PC-9 (cell line): ENCODE results near the gene OBSCN. TPM values are rescaled to one million over a fixed set of nuclear protein-coding genes. Genes with fewer than 3 reads are reported as not detected.
A peak's percentile ranks its signal among the peaks of the same experiment; 100 is the strongest.

ENCODE experiments used
- BruUV-seq: library from RNA; stranded (reverse); fragments of 400-500 nt; replicated peaks from 2 replicates; lab custom pipeline; 2021; lab: Mats Ljungman, UMichigan
- CTCF ChIA-PET: fragments of 300-600 bp; sonication (Branson Sonifier 250); formaldehyde crosslinking; loops from one replicate; lab custom pipeline; 2022; ENCODE audit warnings: antibody characterized with exemption; lab: Charles Lee
- POLR2A ChIA-PET: fragments of 300-600 bp; sonication (Branson Sonifier 250); formaldehyde crosslinking; loops from one replicate; lab custom pipeline; 2022; ENCODE audit warnings: antibody characterized with exemption; ENCODE audit not compliant: unreplicated experiment; lab: Charles Lee
- DNase-seq, 2 experiments: peaks; one replicate each; pipeline versions ENCODE4 v3.0.0 to v3.0.0-alpha.2; 2015 to 2022; ENCODE audit warnings: mixed read lengths in 1 of 2
- H2AFZ ChIP-seq: fragments of 200-600 bp; sonication (generic); 2 replicates; pipeline ENCODE4 v1.8.1; 2017; ENCODE audit warnings: antibody characterized with exemption
- H3F3A ChIP-seq: fragments of 200-600 bp; sonication (generic); 2 replicates; pipeline ENCODE4 v1.8.1; 2017; ENCODE audit warnings: antibody characterized with exemption, mild to moderate bottlenecking, low read depth; ENCODE audit not compliant: insufficient read depth
- H3K27ac ChIP-seq: fragments of 200-600 bp; sonication (generic); 2 replicates; pipeline ENCODE4 v1.6.1; 2016; ENCODE audit warnings: mixed run types
- H3K27me3 ChIP-seq: fragments of 200-600 bp; sonication (generic); 2 replicates; pipeline ENCODE4 v1.6.1; 2016; ENCODE audit warnings: low read depth, mixed run types; ENCODE audit not compliant: insufficient read depth
- H3K36me3 ChIP-seq: fragments of 200-600 bp; sonication (generic); 2 replicates; pipeline ENCODE4 v1.6.1; 2016; ENCODE audit warnings: low read depth, mixed run types
- H3K4me1 ChIP-seq: fragments of 200-600 bp; sonication (generic); replicated peaks from 2 replicates; pipeline ENCODE4 v1.6.1; 2016; ENCODE audit warnings: mixed run types; ENCODE audit not compliant: insufficient read depth
- H3K4me2 ChIP-seq: fragments of 200-600 bp; sonication (generic); 2 replicates; pipeline ENCODE4 v1.6.1; 2017; ENCODE audit warnings: mixed run types
- H3K4me3 ChIP-seq: fragments of 200-600 bp; sonication (generic); 2 replicates; pipeline ENCODE4 v1.6.1; 2016; ENCODE audit warnings: mixed run types
- H3K79me2 ChIP-seq: fragments of 200-600 bp; sonication (generic); 2 replicates; pipeline ENCODE4 v1.6.1; 2017; ENCODE audit warnings: low read depth, mixed run types
- H3K9me2 ChIP-seq: fragments of 200-600 bp; sonication (generic); 2 replicates; pipeline ENCODE4 v1.8.1; 2017; ENCODE audit warnings: mild to moderate bottlenecking; ENCODE audit not compliant: insufficient read depth
- H3K9me3 ChIP-seq: fragments of 200-600 bp; sonication (generic); 2 replicates; pipeline ENCODE4 v1.8.1; 2016; ENCODE audit warnings: low read depth; ENCODE audit not compliant: insufficient read depth
- H4K20me1 ChIP-seq: fragments of 200-600 bp; sonication (generic); 2 replicates; pipeline ENCODE4 v1.8.1; 2017; ENCODE audit not compliant: insufficient read depth
- EZH2 ChIP-seq: fragments of 200-600 bp; sonication (generic); IDR thresholded peaks from 2 replicates; pipeline ENCODE4 v1.8.0; 2017; ENCODE audit warnings: antibody characterized with exemption, low read depth
- intact Hi-C: fragments of 100-400 bp; cut with micrococcal nuclease; formaldehyde crosslinking; loops from one replicate; pipeline ENCODE4 v1.10.0; 2022; ENCODE audit not compliant: unreplicated experiment
- total RNA-seq: library from RNA; stranded (reverse); gene quantifications from 2 replicates; pipeline ENCODE4 v1.2.3, GENCODE V29; 2021
- TF ChIP-seq, protein P1 (sequence below): fragments of 200-600 bp; sonication (generic); conservative IDR thresholded peaks from 2 replicates; pipeline ENCODE4 v1.6.1; 2017; ENCODE audit warnings: mixed run types, antibody characterized with exemption, mild to moderate bottlenecking, moderate library complexity

The OBSCN gene
- total RNA-seq, 1 experiment from 2014 or later, result 62.9 TPM

DNA sequence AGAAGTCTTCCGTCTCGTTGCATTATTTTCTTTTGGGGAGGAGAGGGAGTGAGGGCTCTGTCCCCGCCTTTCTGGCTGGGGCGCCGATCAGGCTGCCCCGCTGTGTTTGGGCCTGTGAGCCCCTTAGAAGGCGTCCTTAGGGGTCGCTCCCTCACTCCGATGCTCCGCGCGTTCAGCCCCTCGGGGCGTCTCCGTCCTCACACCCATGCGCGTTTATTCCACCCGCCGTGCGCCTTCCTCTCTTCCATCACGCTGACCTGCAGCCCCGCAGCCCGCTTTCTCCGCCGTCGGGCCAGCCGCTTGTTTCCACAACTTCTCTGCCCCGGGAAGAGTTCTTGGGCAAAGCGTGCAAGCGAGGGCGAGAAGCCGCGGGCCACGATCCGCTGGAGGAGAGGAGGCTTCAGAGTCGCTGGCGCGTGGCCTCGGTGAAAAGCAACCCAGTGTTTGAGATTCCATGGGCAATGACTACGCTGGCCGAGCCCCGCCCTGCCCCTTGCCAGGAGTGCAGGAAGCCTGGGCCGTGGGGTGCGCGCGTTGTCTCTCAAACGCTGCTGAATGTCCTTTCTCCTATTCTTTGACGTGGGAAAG is 171.1 kb downstream of the OBSCN start:
- H3K27ac ChIP-seq, result no peak overlapping the region; the same call in 1 of the 2 replicates
- H3K79me2 ChIP-seq, result no peaks in the 10 kb centered on the region
- CTCF ChIA-PET, result interaction anchor here (0.7 kb wide), 1 partner anchor 14 kb away, joined by 4 read pairs; no protein-coding TSS in a partner anchor
- intact Hi-C loops, result loop anchor here (1.0 to 10.0 kb wide), 7 partner anchors 28 to 614 kb away; partner anchors contain the start of gene TRIM11
- H3K36me3 ChIP-seq, result no peaks in the 10 kb centered on the region
- no peak for TF ChIP-seq EZH2
- TF ChIP-seq, protein P1, sequence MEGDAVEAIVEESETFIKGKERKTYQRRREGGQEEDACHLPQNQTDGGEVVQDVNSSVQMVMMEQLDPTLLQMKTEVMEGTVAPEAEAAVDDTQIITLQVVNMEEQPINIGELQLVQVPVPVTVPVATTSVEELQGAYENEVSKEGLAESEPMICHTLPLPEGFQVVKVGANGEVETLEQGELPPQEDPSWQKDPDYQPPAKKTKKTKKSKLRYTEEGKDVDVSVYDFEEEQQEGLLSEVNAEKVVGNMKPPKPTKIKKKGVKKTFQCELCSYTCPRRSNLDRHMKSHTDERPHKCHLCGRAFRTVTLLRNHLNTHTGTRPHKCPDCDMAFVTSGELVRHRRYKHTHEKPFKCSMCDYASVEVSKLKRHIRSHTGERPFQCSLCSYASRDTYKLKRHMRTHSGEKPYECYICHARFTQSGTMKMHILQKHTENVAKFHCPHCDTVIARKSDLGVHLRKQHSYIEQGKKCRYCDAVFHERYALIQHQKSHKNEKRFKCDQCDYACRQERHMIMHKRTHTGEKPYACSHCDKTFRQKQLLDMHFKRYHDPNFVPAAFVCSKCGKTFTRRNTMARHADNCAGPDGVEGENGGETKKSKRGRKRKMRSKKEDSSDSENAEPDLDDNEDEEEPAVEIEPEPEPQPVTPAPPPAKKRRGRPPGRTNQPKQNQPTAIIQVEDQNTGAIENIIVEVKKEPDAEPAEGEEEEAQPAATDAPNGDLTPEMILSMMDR, result peak; percentile 39
- DNase-seq, result peak; percentile 50 to 58
- peak overlapping the region; percentile 97 for H2AFZ ChIP-seq
- H4K20me1 ChIP-seq, result no peaks in the 10 kb centered on the region
- TSS peak; percentile 71 for BruUV-seq
- POLR2A ChIA-PET, result no interaction called here
- peak overlapping the region; percentile 83 for H3K4me2 ChIP-seq
- H3K4me1 ChIP-seq, result peaks cover 15% of the 10 kb centered on the region
- peaks cover 14% of the 10 kb centered on the region; the same call in 1 of the 2 replicates for H3F3A ChIP-seq
- H3K4me3 ChIP-seq, result peak overlapping the region; percentile 67
- no peaks in the 10 kb centered on the region for H3K9me2 ChIP-seq
- H3K9me3 ChIP-seq, result no peaks in the 10 kb centered on the region
- no peaks in the 10 kb centered on the region for H3K27me3 ChIP-seq

DNA sequence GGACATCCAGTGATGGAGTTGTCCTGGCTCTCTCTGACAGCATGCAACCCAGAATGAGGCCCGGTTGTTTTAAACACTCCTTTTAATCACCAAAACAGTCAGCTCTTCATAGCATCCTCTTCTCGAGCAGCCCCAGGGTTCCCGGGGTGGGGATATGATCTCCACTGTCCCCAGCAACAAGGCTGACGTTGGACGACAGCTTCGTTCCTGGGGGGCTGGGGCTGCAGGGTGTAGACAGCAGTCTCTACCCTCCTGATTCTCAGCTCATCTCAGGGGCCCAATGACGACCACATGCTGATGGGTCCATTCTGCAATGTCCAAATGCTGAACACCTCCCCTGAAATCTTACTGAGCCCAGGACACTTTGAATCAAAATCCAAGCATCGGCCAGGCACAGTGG is 171.8 kb downstream of the OBSCN start:
- Histone ChIP-seq H3K36me3 (no peaks in the 10 kb centered on the region), H3K4me2 (peak overlapping the region; percentile 83), H3K27me3 (no peaks in the 10 kb centered on the region), H3K4me1 (peaks cover 15% of the 10 kb centered on the region), H3K79me2 (no peaks in the 10 kb centered on the region), H3K4me3 (peak overlapping the region; percentile 67), H3K27ac (no peak overlapping the region), H4K20me1 (no peaks in the 10 kb centered on the region), H3K9me3 (no peaks in the 10 kb centered on the region), H3F3A (peaks cover 14% of the 10 kb centered on the region; the same call in 1 of the 2 replicates), H3K9me2 (no peaks in the 10 kb centered on the region), H2AFZ (no peak overlapping the region; the same call in 1 of the 2 replicates)
- BruUV-seq, result no TSS peak
- ChIA-PET CTCF (interaction anchor here (0.7 kb wide), 1 partner anchor 13 kb away, joined by 4 read pairs; no protein-coding TSS in a partner anchor), POLR2A (no interaction called here)
- intact Hi-C loops, result loop anchor here (2.0 to 10.0 kb wide), 6 partner anchors 27 to 615 kb away; partner anchors contain the start of gene TRIM11
- no peak for TF ChIP-seq EZH2
- no peak for DNase-seq

- CTCF ChIA-PET, result no interaction called here
- POLR2A ChIA-PET, result no interaction called here
- no TSS peak for BruUV-seq
- no peak overlapping the region for H3K27ac ChIP-seq
- H2AFZ ChIP-seq, result no peak overlapping the region
- H3K4me1 ChIP-seq, result peaks cover 15% of the 10 kb centered on the region
- intact Hi-C loops, result no loop called here
- H4K20me1 ChIP-seq, result no peaks in the 10 kb centered on the region
- no peak for TF ChIP-seq EZH2
- TF ChIP-seq, protein P1, result no peak
- H3K36me3 ChIP-seq, result no peaks in the 10 kb centered on the region
- H3K79me2 ChIP-seq, result no peaks in the 10 kb centered on the region
- H3K9me2 ChIP-seq, result no peaks in the 10 kb centered on the region
- DNase-seq, result no peak
- H3K27me3 ChIP-seq, result no peaks in the 10 kb centered on the region
- no peak overlapping the region for H3K4me3 ChIP-seq
- no peak overlapping the region for H3K4me2 ChIP-seq
- H3K9me3 ChIP-seq, result no peaks in the 10 kb centered on the region
- H3F3A ChIP-seq, result peaks cover 12% of the 10 kb centered on the region; the same call in 1 of the 2 replicates
Observed at GRCh38 chr1:228381356-228381755, 173.5 kb downstream of the OBSCN start.
